C4-2B (cell line): ENCODE data around the gene EIF3B.

Experiments
- CTCF ChIP-seq: fragments of 450-650 bp; conservative IDR thresholded peaks from 2 replicates; pipeline ENCODE4 v1.5.1; 2017; ENCODE audit warnings: mild to moderate bottlenecking
- ZFX ChIP-seq: fragments of 450-650 bp; IDR thresholded peaks from 2 replicates; pipeline ENCODE4 v1.6.1; 2017

- no peak for TF ChIP-seq CTCF
- no peak for TF ChIP-seq ZFX
These were observed 27.4 kb downstream of the EIF3B start for GRCh38 chr7:2381881-2382509.
